NOMO-1 (cell line): ENCODE measurements around the gene XKRX.

Experiments used
- DNase-seq, 2 experiments: peaks; one replicate each; lab custom pipeline; 2025; ENCODE audit not compliant: unreplicated experiment in 2 of 2; lab: John Stamatoyannopoulos, UW

The XKRX gene

DNA sequence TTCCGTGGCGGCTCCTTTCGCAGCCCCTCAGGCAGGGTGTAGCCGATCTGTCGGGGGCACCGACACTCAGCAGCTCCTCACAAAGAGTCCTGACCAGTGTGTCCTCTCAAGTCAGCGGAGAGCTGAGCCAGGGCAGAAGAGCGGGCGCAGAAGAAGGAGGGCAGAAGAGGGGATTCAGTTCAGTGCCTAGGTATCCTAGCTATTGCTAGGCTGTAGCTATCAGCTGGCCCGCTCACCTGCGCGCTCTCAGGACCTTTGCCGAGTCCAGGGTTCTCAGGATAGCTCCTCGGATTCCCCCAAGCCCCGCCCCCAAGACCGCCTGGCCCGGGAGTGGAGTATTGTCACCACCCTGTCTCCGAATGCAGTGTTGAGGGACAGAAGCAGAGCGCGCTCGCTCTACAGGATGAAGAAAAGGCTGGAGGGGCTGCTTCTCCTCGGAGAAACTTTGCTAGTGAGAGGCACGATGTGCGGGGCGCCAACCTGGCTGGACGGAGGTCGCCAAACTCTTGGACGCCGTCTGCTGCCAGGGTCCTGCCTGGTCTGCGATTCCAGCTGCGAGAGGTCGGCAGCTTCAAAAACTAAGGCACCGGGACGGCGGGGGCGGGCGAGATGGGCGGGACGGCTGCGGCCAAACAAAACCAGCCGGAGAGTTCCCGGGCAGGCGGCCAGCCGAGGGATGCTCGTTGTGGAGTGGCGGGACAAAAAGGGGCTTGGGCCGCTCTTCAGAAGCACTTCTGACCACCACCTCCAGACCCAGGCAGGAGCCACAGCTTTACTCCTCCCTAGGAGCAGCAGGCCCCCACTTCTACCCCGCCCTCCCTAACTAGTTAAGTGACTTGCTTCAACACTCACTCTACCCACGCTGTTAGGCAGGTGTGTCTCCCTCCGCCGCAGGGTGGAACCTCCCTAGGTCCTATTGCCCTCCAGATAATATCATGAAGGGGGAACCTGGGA, at the start of gene XKRX:
TSS of gene XKRX (minus strand) at position 258 of the 954 bp plus-strand sequence. CDS start 613 bp downstream, outside the sequence.
- no peak for DNase-seq

DNA sequence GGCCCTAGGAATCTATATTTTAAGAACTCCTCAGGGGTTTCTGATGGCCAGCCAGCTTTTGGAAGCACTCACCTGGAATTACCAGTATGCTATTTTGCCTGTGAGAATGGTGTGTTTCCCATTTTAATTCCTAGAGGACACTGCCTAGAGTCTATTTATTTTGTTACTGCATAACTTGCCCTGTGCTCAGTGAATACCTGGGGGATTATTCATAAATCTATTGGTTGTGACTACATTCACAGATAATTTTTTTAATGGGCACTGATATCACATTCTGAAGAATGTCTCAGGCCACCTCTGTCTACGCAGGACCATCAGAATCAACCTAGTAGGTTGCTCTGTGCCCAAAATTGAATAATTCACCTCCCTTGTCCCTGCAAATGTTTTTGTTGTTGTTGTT, 47.5 kb upstream of the XKRX start:
- DNase-seq = no peak

DNA sequence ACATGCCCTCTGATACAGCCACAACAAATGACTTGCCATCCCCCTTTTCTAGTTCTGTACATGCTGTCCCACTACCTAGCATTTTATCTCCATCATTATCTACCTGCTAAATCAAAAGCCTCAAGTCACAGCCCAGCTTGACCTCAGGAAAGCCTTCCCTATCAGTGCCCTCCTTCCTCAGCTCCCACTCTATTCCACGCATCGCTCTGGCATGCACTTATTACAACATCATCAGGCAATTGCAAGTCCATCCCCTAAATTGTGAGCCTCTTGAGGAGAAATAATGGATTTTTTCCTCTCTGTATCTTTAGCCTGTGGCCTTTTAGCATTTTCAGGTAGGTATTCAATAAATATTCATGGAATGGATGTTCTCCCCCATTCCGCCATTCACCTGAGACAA, 46.5 kb upstream of the XKRX start:
- no peak for DNase-seq

DNA sequence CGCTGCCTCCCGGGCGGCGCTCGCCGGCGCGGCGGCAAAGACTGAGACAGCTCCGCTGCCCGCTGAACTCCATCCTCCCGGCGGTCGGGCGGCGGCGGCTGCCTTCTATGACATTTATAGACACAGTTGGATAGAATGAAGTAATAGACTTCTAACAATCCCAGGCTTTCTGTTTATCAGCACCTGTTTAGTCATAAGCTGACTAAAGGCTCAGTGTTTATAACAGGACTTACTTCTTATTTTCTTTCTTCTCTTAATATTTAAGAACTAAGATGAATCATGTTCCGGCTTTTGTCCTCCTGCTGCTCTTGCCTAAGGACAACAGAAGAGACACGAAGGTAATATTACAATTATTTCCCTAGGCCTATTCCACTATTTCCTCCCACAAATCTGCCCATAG, 44.7 kb upstream of the XKRX start:
- no peak for DNase-seq

DNA sequence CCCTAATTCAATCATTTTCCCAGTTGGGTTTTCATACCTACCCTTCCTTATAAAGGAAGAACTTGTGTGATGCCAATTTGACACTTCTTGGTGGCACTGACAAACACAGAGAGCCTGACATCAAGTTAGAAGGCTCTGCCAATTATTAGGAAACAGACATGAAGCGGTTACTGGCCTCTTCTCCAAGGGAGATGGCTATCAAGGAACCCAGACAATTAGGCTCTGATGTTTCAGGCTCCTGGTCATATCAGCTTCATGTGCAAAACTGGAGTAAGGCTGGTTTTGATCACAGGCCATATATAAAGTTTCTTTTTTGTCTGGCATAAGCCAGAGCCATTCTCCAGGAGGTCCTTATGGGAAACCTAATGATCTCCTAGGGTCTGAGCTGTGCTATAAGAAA, 41.2 kb upstream of the XKRX start:
- no peak for DNase-seq

DNA sequence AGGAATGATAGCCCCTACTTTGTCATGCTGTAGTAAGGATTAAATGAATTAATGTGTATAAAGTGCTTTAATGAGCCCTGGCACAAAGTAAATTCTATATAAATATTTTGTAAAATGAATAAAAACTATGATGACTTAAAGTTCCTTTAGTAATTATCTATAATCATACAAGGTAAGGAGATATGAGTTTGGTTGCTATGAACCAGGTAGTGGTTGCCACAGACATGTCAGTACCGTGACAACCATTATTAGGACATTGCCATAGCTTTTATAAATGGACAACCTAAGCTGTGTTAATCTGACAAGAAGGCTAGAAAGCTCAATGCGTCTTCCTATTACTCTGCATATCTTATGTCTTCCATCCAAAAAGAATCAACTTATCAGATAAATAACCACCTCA, 40.7 kb upstream of the XKRX start, which contains the start of gene ARL13A:
TSS of gene ARL13A (plus strand) at position 301 of the 400 bp plus-strand sequence. CDS start 3,982 bp downstream, outside the sequence.
- no peak for DNase-seq

DNA sequence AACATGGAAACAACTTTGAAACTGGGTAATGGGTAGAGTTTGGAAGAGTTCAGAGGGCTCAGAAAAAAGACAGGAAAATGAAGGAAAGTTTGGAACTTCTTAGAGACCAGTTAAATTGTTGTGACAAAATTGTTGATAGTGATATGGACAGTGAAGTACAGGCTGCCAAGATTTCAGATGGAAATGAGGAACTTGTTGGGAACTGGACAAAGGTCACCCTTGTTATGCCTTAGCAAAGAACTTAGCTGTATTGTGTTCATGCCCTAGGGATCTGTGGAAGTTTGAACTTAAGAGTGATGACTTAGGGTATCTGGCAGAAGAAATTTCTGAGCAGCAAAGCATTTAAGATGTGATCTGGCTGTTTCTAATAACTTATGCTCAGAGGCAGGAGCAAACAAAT, 35.6 kb upstream of the XKRX start:
- no peak for DNase-seq

DNA sequence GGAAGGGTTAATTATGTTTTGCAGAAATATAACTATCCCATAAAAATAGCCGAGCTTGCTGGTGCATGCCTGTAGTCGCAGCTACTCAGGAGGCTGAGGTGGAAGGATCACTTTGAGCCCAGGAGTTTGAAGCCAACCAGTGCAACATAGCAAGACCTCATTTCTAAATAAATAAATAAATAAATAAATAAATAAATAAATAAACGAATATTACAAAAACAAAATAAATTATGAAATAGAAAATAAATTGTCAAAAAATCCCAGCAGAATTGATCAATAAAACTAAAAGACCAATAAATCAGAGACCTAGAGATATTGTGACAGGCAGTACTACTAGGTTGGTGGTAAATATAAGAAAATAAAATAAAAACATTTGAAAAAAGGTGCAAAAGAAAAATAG, 34.1 kb upstream of the XKRX start:
- no peak for DNase-seq

DNA sequence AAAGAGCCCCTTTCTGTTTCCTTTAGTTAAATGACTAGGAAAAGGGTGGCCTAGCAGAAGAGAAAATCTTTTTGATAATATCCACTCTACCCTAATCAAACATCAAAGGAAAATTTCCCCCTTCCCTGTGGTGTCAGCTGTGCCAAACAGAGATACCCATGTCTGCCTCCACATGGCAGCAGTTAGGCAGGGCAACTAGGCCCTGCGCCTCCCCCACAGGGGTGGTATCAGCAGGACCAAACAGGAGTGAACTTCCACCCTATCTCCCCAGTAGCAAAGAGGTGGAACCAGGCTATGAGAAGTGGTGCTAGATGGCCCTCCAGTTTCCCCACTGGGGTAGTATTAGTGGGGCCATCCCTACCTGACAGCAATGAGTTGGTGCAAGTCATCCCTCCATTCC, 19.8 kb upstream of the XKRX start:
- DNase-seq = no peak

DNA sequence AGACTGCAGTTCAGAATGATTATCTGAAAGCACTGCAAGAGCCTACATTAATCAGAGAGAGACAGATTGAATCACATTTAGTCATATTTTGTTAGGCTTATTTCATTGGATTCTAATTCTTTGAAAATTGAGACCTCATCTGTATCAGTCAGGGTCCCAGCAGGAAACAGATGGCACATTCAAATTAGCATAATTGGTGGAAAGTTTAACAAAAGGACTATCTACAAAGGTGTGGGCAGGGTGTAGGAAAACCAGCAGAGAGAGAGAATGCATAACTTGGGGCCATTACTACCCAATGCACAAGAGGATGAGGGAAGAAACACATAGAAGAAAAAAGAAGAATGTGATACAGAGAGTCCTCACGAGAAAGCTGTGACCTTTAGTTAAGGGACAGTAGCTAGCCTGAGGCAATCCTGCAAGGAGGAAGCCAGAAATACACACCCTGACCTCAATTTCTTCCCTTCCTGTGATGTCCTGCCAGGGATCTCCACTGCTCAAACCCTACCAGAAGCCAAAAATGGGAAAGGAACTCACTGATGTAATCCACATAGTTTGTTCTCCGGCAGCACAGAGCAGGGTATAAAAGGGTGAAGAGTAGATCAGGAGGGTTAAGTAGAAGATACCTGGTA, 17.7 kb upstream of the XKRX start:
- no peak for DNase-seq

DNA sequence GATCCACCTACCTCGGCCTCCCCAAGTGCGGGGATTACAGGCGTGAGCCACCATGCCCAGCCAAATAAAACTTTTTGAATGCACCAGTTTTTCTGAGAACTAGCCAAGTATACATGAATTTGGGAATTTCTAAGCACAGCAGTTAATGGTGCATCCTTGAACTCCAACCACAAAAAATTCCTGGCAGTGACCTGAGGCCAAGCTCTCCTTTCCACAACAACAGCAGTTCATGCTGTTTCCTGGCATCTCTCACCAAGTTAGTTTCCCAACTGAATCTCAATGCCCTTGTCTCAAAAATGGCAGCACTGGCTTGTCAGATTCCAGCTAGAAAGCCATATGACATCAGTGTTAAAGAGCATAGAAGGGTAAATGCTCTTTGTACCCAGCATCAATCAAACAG, 15.9 kb upstream of the XKRX start:
- DNase-seq = no peak

DNA sequence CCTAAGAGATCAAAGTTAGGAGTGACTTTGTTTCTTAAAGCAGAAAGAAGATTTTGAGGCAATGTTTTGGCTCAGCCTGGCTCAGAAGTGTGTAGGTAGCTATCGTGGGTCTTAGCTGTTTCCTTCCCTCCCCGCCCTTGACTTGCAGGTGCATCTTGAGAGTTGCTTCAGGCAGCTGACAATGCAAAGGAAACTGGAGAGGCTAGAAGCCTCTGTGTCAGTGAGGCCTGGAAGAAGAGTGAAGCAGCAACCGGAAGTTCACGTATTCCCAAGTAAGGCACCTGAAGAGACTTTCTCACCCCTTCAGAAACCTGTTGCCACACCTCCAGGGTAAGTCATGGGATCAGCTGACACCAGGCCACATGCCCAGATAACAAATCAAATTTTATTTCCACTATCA, 10.6 kb upstream of the XKRX start:
- no peak for DNase-seq

DNA sequence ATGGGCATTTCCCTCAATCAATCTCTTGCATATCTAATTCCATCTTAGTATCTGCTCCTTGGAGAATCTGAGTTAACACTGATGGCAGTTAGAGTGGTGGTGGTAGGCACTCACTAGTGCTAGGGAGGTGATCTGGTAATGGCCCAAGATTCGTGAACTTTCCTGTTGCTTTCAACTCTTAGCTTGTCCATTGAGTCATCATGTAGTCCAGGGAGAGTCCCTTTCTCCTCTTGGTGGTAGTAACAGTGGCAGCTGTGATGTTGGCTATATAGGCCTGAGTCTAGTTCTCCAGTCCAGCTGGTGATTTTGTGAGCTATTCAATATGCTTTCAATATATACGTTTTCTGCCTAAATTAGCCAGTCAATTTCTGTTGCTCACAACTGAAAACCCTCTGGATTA, 7.0 kb upstream of the XKRX start:
- no peak for DNase-seq

DNA sequence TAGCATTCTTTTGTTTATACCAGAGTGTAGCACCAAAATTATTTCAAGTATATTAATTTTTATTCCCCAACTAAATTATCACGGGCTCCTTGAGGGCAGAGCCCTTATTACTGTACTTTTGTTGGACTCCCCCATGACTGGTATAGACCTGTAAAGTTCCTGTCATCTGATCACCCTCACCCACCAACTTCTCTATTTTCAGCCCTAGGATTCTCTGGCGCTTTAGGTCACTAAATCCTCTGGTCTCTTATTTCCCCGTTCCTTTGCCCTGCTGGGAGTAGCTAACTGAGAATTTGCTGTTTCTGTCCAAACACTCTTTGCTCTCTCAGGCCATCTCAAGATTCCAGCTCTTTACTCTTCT, 3.2 kb upstream of the XKRX start:
- DNase-seq = no peak

DNA sequence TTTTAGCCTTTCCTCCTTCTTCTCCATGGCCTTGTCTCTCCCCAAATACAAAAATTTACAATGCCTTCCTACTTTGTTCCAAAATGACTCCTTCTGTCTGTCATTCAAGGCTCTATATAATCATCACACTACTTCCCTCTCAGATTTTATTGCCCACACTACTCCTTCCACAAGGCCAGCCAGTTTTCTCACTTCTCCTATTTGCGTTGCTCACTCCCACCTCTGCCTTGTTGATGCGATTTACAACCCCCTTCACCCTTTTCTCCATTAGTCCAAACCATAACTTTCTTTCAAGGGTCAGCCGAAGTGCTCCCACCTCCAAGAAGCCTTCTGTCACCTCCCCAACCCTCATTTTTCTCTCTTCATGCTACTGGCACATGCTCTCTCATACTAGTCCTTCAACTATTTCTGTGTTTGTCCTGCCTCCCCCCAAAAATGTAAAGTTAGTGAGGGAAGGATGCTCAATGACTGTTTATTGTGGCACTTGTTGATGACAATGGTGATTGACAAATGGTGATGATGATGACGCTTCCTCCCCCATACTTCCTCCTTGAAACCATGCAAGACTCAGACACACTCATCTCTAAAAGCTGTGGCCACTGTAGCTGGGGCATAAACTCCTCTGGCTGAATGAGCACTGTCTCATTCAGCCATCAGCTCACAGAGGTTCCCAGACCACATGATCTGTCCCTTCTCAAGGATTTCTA, 2.7 kb upstream of the XKRX start:
- DNase-seq = peak; percentile 28 to 30

DNA sequence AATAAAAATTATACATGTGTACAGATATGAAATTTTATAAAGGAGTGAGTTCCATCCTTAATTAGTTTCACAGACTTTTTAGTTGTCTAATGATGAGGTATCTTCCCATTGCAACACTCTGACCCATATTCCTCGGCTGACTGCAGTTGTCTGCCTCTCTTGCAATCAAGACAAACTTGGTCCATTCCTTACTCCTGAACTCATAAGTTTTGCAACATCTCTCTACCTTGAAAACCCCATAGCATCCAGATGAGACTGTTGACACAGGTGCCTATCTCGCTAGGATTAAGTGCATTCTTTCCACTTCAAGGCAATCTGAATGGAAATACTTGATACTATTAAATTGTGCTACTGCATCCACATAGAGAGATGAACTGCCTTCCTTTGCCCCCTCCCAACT, 2.3 kb downstream of the XKRX start:
- no peak for DNase-seq

DNA sequence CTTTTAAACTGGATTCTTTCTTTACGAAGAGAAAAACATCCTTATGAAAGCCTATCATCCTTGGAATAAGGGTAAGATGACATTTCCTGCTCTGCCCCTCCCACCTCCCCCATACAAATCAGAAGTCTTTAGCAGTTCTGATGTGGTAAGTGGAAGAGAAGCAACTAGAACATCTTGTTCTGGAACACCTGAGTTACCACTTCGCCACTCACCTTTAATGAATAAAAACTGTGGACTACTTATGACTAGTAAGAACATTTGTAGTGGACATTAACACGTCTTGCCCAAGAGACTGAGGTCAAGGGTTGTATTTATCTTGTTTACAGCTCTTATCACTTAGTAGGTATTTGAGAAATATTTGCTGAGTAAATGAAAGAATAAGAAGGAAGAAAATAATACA, 4.3 kb downstream of the XKRX start:
- DNase-seq = no peak

DNA sequence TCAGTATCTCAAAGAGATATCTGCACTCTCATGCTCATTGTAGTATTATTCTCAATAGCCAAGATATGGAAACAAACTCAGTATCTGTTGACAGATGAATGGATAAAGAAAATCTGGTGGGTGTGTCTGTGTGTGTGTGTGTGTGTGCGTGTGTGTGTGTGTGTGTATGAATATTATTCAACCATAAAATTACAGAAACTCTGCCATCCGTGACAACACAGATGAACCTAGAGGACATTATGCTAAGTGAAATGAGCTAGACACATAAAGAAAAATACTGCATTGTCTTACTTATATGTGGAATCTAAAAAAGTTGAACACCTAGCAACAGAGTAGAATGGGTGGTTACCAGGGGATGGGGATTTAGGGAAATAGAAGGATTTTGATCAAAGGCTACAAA, 13.2 kb downstream of the XKRX start:
- no peak for DNase-seq

DNA sequence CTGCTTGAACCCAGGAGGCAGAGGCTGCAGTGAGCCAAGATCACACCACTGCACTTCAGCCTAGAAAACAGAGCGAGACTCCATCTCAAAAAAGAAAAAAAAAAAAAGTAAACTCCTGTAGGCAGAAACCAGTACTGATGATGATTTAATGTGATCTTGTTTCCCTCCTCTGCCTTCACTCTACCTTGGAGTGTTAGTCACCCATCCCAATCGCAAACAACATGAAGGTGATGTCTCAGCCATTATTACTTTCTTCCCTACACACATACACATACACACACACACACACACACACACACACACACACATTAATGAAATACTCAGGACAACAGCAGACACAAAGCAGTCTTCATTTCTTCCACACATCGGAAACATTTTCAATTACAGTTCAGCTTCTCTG, 15.6 kb downstream of the XKRX start:
- no peak for DNase-seq

DNA sequence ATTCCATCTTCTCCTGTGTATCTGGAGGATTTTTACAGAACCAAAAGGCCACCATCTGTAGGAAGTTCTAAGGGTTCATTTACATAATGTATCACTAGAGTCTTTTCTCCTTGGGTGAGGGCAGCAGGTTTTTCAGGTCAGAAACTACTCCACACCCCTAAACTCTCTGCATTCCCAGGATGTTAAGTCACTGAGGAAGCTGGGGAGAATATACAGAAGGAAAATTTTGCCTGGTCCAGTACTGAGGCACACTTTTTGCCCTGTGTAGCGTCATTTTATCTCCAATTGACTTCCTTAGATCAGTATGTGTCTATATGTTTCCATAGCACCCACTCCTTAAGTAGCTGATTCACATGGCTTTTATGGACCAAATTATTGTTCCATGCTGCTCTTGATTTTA, 17.0 kb downstream of the XKRX start:
- DNase-seq = no peak

DNA sequence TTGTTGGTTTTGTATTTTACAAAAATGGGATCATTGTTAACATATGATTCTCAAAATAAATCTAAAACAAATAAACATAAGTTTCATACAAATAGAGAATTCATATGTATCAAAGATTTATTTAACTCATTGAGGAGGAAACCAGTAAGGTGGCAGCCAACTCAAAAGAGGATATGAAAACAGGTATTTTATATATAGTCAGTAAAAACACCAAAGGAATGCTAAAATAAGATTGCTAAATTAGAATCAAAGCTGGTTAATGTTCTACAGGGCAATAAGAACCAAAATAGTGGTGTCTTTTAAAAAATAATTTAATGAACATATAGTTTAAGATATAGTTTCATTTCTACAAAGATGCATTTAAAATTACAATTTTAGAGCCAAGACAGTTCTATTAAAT, 23.1 kb downstream of the XKRX start:
- no peak for DNase-seq

DNA sequence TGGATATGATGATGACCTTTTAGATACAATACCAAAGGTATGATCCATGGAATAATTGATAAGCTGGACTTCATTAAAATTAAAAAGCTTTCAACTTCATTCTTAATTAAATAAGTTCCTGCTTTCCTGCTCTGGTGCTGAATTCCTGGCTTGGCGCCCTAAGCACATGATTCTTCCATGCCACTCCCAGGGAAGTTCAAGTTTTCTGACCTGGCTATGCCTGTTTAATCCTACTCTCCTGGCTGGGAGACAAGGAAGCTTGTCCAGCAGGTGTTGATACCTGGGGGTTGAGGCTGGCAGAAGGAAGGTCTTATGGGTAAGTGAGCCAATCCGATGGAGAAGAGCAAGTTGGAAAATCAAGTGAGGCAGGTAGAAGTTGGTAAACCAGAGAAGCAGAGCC, 24.3 kb downstream of the XKRX start:
- no peak for DNase-seq
